DOHH2 (cell line): ENCODE results near the gene TESK1.

Experiments
- EZH2phosphoT487 ChIP-seq: fragments of 200-600 bp; sonication (generic); IDR thresholded peaks from 2 replicates; pipeline ENCODE4 v1.6.1; 2017; ENCODE audit warnings: borderline replicate concordance, mild to moderate bottlenecking, antibody characterized with exemption, low read length, moderate library complexity, mixed read lengths
- TF ChIP-seq, protein P1 (sequence below): fragments of 200-600 bp; sonication (generic); IDR thresholded peaks from one replicate; pipeline ENCODE4 v1.5.1; 2014; ENCODE audit warnings: antibody characterized with exemption, mild to moderate bottlenecking, low read depth, low read length; ENCODE audit not compliant: poor library complexity, severe bottlenecking

DNA sequence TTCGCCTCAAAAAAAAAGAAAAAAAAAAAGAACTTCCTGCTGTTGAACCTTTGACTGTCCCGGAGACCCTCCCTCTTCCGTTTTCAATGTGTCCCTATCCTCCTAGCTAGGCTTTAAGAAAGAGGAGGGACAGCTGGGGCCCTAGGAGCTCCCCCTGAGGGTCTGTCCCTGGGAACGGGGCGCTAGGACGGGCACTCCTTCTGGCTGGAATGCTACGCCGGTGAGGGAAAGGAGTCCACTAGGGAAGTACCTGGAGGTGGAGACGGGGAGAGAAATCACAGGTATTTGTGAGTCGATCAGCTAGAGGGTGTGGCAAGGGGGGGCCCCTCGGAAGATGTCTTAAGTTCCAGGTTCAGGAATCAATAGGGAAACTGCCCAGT lies 41.1 kb downstream of the TESK1 start:
- TF ChIP-seq, protein P1, sequence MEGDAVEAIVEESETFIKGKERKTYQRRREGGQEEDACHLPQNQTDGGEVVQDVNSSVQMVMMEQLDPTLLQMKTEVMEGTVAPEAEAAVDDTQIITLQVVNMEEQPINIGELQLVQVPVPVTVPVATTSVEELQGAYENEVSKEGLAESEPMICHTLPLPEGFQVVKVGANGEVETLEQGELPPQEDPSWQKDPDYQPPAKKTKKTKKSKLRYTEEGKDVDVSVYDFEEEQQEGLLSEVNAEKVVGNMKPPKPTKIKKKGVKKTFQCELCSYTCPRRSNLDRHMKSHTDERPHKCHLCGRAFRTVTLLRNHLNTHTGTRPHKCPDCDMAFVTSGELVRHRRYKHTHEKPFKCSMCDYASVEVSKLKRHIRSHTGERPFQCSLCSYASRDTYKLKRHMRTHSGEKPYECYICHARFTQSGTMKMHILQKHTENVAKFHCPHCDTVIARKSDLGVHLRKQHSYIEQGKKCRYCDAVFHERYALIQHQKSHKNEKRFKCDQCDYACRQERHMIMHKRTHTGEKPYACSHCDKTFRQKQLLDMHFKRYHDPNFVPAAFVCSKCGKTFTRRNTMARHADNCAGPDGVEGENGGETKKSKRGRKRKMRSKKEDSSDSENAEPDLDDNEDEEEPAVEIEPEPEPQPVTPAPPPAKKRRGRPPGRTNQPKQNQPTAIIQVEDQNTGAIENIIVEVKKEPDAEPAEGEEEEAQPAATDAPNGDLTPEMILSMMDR, result no peak
- TF ChIP-seq EZH2phosphoT487, result no peak
